HG03457 (cell line): ENCODE results near the gene SCRN1.
A peak's percentile ranks its signal among the peaks of the same experiment; 100 is the strongest.

Experiments
- ATAC-seq: cut with Tn5 transposase; IDR thresholded peaks from one replicate; pipeline ENCODE4 v1.9.1; 2021; ENCODE audit warnings: moderate number of reproducible peaks; ENCODE audit not compliant: unreplicated experiment

Gene SCRN1

GRCh38 chr7:30005464-30005863 is 15.9 kb upstream of the SCRN1 start:
- no peak for ATAC-seq

DNA sequence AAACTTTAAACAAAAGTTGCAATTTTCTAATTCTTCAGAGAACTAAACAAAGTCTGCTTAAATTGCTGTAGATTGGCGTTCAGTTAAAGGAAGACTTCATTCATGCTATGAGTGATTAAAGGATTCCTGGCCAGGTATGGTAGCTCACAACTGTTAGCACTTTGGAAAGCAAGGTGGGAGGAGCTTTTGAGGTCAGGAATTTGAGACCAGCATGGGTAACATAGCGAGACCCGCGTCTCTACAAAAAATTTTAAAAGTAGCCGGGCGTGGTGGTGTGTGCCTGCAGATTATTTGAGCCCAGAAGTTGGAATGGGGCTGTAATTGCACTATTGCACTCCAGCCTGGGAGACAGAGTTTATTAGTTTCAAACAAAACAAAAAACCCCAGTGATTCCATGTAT is 13.5 kb upstream of the SCRN1 start:
- ATAC-seq, result no peak

DNA sequence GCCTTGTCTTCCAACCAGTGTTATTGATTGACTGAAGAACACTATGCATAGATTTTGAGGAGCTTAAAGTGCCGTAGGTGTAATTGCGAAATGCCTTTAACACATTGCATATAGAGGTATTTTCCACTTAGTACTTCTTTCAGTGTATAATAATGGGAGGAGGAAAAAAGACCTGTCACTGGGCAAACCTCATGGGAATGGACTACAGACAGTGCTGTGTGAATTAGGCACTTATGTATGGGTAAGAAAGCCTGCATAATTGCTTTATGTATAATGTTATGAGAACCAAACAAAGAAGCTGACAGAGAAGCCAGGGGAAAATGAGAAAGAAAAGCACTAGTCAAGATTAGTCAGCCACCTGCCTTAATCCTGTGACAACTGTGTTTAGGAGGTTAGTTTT is 12.4 kb upstream of the SCRN1 start:
- no peak for ATAC-seq

- no peak for ATAC-seq
Measured at GRCh38 chr7:29998489-29998888, 8.9 kb upstream of the SCRN1 start.

DNA sequence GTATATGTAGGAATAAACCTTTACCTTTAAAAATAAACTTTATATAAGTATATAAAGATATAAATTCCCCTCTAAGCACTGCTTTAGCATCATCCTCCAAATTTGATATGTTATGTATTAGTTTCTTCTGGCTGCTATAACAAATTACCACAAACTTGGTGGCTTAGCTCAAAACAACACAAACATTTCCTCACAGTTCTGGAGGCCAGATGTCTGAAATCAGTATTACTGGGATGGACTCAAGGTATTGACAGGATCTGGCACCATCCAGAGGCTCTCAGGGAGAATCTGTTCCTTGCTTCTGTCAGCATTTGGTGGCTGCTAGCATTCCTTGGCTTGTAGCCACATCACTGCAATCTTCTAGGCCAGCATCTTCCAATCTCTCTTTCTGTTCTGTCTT is 6.7 kb upstream of the SCRN1 start:
- no peak for ATAC-seq

DNA sequence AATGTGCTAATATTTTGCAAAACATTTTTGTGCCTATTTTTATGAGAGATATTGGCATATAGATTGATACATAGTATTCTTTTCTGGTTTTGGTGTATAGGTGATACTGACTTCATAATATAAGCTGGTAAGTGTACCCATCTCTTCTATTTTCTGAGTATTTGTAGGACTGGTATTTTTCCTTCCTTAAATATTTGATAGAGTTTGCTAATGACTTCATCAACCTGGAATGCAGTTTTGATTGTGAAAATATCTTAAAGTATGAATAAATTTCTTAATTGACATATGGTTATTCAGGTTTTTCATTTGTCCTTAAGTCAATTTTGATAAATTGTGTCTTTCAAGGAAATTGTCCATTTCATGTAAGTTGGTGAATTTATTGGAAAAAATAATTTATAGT is 6.1 kb upstream of the SCRN1 start:
- no peak for ATAC-seq

- no peak for ATAC-seq
Measured at GRCh38 chr7:29993140-29993539, 3.5 kb upstream of the SCRN1 start.

DNA sequence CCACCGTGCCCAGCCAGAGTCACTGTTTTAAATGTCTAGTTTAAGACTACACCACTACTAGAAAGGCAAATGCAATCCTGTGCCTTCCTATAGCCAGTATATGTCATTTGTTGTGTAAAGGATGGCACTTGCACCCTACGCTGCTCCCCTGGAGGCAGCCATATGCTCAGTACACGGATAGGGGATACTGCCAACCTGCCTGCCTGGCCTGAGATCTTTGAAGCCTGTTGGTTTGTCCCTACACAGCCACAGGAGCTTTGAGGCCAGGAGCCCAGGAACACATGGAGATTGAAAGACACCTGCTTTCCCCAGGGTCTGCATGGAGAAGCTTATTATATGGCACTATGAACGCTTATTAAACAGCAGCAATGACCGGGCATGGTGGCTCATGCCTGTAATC is 2.3 kb upstream of the SCRN1 start:
- ATAC-seq, result no peak

DNA sequence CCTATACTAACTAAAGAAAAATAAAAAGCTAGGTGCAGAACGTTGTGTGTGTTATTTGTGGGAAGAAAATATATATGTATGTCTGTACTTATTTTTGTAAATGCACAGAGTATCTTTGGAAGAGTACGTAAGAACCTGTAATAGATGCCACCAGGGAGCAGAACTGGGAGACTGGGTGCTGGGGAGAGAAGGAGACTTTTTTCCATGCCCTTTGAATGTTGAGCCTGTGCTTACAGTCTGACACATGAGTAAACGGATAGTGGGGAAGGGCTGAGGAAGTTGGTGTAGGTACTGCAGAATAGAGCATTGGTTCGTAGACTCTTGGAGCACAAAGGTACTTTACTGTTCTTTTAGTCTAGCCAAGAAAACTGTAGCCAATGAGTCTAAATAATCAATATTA is 1.3 kb upstream of the SCRN1 start:
- ATAC-seq, result no peak

GRCh38 chr7:29988424-29989256 is 961 bp downstream of the SCRN1 start:
- ATAC-seq, result peak; percentile 22

GRCh38 chr7:29987811-29988317 is 1.7 kb downstream of the SCRN1 start:
- no peak for ATAC-seq

- no peak for ATAC-seq
Measured at GRCh38 chr7:29987083-29987482, 2.5 kb downstream of the SCRN1 start.

DNA sequence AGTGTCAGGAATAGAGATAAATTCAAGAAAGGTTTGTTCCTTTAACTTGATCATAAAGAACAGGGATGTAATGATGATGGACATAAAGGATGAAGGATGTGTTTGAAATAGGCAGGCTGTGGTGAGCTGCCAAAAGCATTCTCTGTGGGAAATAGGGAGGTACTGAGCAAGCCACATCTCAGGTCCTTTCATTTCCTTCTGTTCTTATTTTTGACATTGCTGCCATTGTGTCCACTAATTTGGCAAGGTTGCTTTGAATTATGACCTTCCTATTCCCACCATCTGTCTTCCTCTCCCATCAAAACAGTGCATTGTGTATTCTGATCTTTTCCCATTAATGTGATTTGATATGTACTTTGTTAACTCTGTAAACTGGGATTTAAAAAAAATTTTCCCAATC is 9.4 kb downstream of the SCRN1 start:
- no peak for ATAC-seq

DNA sequence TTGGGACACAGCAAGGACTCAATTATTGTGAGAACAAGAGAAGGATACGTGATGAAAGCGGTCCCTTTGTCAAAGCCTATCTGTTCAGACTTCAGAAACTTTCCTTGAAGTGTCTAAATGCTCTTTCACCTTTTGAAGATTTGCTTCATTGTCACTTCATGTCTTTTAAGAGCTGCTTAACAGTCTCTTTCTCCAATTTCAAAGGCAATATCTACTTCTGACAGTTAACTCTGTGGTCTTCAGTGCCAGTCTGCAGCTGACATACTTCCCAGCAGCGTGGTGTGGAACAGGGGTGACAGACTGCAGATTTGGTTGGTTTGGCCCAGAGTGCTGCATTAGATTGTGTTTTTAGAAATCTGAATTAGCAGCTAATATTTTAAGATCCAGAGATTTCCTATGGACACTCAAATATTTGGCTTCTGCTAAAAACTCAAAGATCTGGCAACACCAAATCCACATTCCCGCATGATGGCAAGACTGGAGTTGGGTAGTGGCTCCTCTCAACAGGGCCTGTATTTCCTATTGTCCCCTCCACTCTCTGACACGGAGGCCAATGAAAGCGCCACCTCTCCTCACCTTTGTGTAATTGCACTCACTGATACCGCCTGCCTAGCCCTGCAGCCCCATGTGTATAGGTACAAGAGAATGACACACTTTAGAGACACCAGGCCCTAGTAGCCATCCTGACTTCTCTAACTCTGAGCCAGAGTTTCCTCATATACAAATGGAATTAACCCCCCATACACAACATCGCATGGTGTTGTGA is 11.5 kb downstream of the SCRN1 start:
- ATAC-seq, result no peak

DNA sequence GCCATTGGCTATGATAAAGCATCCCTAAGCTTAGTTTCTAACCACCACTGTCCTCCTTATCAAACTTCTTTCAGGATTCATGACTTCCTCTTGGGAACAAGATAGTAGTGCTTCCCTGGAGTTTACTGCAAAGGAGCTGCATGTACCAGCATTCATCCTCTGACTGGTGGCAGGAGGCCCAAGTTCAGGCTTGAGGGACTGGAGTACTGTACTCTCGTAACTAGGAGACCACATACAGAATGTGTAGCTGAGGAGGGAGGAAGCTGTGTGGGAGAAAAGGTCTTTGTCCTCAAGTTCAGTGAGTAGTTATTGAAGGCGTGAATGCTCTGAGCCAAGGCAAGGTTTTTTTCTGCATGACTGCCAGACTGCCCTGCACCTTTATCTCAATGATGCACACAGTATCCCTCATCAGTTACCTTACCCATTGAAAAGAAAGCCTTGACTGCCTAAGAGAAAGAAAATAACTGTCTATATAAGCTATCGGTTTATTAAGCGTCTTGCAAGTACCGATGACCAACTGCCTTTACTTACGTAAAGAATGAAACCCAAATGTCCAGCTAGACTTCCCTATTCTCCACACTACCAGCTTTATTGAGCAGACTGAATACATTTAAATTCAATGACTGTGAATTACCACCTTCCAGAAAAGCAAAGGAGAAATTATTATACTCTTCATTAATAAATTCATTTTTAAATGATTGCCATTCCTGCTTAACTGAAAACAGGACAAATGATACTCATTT is 12.8 kb downstream of the SCRN1 start:
- ATAC-seq, result no peak

- no peak for ATAC-seq
Measured at GRCh38 chr7:29976266-29976665, 13.3 kb downstream of the SCRN1 start.

DNA sequence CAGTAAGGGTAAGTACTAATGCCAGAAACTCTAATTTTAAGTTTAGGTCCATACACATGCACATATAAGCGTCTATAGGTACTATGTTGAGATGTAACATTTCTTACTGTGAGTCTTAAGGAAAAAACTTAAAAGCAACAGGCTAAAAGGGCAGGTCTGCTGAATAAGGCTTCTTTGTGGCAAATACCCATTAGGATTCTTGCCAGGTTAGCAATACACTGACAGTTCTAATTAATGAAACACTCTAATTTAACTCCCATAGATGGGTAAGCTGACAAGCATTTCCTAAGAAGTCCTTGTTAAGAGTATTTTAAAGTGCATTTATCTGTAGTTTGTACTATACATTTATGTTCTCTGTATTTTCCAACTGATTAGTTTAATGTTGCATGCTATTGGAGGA is 14.0 kb downstream of the SCRN1 start:
- ATAC-seq, result no peak

- no peak for ATAC-seq
Measured at GRCh38 chr7:29974286-29974685, 15.3 kb downstream of the SCRN1 start.

GRCh38 chr7:29972315-29972669 is 17.3 kb downstream of the SCRN1 start:
- ATAC-seq, result no peak

DNA sequence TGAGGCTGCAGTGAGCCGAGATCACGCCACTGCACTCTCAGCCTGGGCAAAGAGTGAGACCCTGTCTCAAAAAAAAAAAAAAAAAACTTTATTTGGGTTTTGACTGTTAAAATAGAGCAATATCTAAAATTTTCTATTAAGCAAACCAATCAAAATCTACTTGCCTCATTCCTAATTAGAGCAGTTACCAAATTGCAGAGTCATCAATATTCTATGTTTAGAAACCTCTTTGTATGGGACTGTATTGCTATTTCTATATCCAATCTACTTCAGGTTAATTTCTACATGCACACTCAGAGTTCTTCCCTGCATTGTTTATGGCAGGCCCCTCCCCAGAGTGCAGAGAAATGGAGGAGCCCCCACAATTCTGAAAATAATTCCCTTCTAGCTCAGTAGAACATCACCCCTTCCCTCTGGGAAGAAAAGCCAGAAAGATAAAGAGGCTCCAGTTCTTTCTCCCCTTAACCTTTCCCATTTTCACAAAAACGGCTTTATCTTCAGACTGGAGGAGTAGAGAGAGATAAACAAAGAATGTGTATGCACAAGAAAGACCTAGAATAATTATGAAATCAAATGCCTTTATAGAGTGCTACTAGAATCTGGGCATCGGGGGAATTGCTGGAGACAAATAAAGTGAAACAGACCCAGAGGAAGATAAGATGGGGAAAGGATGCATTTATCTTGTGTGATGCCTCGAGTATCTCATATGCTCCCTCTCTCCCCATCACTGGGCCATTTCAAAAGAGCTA is 17.9 kb downstream of the SCRN1 start:
- ATAC-seq, result no peak

DNA sequence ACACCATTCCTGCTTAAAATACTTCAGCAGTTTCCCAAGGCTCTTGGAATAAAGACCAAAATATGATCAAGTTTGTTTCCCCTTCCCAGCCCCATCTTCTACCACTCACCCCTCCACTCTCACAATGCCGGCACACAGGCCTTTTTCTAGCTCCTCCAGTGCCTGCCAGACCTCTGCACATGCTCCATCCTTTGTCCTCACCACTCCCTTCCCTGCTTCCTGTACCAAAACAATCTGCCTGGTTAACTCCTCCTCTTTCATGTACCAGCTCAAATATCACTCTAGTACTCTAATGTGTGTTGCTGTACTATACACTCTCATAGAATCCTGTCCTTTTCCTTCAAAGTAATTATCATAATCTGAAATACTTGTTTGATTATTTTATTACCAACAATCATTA is 19.4 kb downstream of the SCRN1 start:
- no peak for ATAC-seq
